PC-9 (cell line): ENCODE results near the gene AKAP8L.

Experiments used
- CTCF ChIP-seq: fragments of 200-600 bp; sonication (generic); conservative IDR thresholded peaks from 2 replicates; pipeline ENCODE4 v1.6.1; 2017; ENCODE audit warnings: mixed run types, antibody characterized with exemption, mild to moderate bottlenecking, moderate library complexity
- EZH2 ChIP-seq: fragments of 200-600 bp; sonication (generic); IDR thresholded peaks from 2 replicates; pipeline ENCODE4 v1.8.0; 2017; ENCODE audit warnings: antibody characterized with exemption, low read depth

- TF ChIP-seq CTCF = no peak
- no peak for TF ChIP-seq EZH2
Measured at GRCh38 chr19:15439821-15440641, 21.2 kb upstream of the AKAP8L start.
